NCI-H2196 (cell line): ENCODE results near the gene CARD11.

Experiments used
- DNase-seq: peaks from one replicate; lab custom pipeline; 2025; ENCODE audit not compliant: unreplicated experiment; lab: John Stamatoyannopoulos, UW

The CARD11 gene

GRCh38 chr7:2984091-2984490 lies 59.6 kb downstream of the CARD11 start:
- no peak for DNase-seq

GRCh38 chr7:2983586-2983985 lies 60.1 kb downstream of the CARD11 start:
- DNase-seq, result no peak

DNA sequence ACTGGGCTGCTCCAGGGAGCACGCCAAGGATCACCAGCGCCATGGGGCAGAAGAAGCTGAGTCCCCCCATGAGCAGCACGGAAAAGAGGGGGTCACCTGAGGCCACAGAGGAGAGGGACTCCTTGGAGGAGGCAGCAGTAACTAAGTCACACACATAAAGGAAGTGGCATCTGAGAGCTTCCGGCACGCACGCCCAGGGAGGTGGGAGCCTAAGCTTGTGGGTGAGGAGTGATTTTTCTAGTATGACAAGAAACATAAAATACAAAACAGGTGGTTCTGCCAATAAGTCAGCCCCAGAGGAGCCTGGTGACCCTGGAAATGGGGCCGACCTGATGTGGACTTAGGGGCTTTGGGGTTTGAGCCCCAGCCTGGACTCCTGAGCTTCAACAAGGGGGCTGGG lies 60.8 kb downstream of the CARD11 start:
- DNase-seq, result no peak

DNA sequence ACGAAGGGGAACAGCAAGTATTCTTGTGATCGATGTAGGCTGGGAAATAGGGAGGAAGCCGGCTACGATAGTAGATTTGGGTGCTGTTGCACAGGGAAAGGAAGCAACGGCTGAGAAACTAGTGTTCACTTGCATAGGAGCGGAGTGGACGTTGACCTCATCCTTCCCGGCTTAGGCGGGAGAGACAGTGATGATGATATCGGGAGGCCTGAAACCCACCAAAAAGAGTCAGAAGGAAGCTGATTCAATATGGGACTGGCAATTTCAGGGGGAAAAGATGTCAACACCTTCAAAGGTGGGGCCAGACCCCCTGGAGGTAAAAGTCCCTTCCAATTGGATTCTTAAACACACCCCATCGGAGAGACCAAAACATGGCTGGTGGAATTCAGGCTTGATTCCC lies 61.3 kb downstream of the CARD11 start:
- no peak for DNase-seq

DNA sequence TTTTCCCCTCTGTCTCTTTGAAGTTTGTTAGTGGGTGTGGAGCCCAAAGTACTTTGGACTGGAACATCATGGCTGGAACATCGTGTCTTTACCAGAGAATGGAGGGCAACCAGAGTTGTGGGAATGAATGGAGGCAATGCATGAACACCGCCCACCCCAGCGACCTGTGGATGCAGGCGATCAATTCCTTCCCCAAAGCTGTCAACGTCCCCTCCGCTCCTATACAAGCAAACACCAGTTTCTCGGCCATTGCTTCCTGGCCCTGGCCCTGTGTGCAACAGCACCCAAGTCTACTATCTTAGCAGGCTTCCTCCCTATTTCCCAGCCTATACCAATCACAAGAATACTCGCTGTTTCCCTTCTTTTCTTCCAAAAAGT lies 62.6 kb downstream of the CARD11 start:
- DNase-seq, result no peak

- no peak for DNase-seq
Measured at GRCh38 chr7:2980401-2981102, 63.1 kb downstream of the CARD11 start.

GRCh38 chr7:2979951-2980350 lies 63.7 kb downstream of the CARD11 start:
- no peak for DNase-seq

DNA sequence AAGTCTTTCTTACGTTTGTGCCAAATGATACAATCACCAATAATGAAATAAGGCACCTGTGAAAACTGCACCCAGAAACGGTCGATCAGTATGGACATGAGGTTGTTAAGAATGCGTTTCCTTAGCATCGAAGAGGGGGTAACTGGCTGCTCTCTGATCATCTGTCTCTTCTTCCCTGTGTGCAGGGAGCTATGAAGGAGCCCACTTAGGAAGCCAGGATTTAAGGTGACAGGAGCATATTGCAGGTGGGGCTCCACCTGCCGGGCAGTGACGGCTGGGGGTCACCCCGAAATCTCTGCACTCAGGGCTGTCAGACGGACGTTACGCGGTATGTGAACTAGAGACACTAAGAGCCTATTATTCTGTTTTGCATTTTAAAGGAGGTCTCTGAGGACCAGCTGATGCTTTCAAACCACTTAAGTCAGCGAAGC lies 64.5 kb downstream of the CARD11 start:
- DNase-seq, result no peak

DNA sequence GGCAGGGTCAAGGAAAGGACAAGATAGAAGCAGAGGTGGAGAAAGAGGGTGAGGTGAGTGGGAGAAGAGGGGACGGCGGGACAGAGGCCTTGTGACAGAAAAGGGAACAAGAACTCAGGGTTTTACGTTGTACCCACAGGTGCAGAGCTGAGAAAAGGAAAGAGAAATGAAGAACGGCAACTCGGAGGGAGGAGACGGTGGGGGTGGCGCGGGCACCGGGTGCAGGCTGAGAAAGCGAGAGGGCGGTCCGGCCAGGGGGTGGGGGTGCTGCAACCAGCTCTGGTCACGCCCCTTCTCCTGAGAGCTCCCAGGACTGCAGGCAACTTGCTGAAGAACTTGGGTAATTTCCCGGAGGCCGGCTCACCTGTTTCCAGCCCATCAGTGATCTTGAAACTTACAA lies 65.3 kb downstream of the CARD11 start:
- no peak for DNase-seq

DNA sequence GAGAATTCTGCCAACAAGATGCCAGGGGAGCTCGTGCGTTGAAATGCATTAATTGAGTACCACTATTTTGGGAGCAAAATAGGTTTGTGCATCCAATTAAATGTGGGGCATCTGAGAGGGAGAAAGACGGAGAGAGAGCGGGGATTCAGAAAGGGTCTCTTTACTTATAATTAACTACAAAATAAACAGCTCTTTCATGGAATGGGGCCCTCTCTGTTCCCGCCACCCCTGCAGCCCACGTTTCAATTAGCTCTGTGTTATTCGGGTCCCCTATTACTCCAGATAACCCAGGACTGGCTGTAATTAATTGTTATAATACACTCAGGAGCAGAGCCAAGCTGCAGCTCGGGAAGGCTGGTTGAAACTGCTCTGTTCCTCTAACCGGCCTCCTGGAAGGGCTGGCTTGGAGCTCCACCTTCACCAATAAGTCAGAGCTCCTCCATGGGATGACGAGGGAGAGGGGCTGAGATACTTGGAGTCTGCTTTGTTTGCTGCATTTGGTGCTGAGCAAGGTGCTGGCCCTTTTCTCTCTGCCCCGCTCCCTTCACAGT lies 67.8 kb downstream of the CARD11 start:
- no peak for DNase-seq

DNA sequence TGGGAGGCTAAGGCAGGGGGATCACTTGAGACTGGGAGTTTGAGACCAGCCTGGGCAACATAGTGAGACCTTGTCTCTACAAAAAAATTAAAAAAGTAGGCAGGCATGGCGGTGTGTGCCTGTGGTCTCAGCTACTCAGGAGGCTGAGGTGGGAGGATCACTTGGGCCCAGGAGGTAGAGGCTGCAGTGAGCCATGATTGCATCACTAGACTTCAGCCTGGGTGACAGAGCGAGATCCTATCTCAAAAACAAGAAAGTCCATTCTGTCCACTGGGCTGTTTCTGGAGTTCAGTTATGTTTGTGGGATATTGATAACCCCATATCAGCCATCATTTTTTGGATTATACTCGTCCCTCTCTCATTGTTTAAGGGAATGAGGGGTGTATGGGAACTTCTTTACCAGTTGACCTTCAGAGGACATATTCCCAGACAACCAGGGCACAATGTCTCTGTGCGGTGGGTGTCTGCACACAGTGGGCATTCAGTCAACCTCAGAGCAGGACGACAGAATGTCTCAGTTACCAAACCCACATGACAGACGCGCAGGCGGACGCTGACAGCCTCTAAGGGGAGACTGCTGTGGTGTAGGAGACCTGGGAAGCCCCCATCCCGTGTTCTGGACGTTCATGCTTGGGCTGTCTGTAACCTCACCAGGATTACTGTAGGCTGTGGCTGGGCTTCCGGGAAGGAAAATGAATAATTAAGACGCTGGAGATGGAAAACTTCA lies 69.4 kb downstream of the CARD11 start:
- DNase-seq, result no peak

DNA sequence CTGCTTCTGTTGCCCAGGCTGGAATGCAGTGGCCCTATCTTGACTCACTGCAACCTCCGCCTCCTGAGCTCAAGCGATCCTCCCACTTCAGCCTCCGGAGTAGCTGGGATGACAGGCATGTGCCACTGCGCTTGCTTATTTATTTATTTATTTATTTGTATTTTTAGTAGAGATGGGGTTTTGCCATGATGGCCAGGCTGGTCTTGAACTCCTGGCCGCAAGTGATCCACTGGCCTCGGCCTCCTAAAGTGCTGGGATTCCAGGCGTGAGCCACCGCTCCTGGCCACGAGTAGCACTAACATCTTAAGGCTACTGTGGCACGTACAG lies 70.9 kb downstream of the CARD11 start:
- no peak for DNase-seq

DNA sequence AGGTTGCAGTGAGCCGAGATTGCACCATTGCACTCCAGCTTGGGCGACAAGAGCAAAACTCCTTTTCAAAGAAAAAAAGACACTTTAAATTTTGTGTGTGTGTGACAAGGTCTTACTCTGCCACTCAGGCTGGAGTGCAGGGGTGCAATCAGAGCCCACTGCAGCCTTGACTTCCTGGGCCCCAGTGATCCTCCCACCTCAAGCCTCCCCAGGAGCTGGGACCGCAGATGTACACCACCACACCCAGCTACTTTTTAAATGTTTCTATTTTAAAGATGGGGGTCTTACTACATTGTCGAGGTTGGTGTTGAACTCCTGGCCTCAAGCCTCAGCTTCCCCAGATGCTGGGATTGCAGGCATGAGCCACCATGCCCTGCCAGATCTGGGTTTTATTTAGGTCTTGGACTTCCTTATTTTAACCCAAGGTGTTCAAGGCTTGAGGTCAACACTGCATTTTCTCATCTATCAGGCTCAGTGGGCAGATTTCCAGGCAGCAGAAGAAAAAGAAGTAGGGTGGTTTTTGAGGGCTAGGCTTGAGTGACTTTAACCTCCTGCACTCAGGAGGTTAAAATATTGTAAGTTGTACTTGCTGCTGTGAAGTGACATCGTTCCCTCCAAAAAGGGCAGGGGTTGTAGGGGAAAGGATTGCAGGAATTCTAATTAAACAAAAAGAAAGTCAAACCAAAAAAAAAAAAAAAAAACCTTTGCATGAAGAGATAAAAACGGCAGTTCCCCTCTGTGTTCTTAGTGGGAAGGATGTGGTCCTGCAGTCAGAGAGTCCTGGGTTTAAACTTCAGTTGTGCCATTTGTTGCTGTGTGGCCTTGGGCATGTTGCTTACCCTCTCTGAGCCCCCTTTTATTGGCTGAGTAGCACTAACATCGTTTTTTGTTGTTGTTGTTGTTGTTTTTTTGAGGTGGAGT lies 71.5 kb downstream of the CARD11 start:
- no peak for DNase-seq

- DNase-seq, result no peak
Measured at GRCh38 chr7:2970861-2971260, 72.8 kb downstream of the CARD11 start.

DNA sequence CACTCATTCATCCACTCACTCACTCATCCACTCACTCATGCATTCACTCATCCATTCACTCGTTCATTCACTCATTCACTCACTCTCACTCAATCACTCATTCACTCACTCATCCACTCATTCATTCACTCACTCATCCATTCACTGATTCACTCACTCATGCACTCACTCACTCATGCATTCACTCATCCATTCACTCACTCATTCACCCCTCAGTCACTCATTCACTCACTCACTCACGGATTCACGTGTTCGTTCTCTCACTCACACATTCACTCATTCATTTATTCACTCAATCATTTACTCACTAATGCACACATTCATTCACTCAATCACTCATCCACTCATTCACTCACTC lies 73.4 kb downstream of the CARD11 start:
- DNase-seq, result no peak

DNA sequence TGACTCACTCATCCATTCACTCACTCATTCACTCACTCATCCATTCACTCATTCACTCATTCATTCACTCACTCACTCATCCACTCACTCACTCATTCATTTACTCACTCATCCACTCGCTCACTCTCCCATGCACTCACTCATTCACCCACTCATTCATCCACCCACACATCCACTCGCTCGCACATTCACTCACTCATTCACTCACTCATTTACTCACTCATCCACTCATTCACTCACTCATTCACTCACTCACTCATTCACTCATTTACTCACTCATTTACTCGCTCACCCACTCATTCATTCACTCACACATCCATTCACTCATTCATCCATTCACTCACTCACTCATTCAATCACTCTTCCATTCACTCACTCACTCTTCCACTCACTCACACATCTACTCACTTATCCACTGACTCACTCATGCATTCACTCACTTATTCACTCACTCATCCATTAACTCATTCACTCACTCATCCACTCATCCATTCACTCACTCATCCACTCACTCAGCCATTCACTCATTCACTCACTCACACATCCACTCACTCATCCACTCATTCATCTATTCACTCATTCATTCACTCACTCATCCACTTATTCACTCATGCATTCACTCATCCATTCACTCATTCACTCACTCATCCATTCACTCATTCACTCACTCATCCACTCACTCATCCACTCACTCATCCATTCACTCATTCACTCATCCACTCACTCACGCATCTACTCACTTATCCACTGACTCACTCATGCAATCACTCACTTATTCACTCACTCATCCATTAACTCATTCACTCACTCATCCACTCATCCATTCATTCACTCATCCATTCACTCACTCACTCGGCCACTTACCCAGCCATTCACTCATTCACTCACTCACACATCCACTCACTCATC lies 74.0 kb downstream of the CARD11 start:
- DNase-seq, result no peak

DNA sequence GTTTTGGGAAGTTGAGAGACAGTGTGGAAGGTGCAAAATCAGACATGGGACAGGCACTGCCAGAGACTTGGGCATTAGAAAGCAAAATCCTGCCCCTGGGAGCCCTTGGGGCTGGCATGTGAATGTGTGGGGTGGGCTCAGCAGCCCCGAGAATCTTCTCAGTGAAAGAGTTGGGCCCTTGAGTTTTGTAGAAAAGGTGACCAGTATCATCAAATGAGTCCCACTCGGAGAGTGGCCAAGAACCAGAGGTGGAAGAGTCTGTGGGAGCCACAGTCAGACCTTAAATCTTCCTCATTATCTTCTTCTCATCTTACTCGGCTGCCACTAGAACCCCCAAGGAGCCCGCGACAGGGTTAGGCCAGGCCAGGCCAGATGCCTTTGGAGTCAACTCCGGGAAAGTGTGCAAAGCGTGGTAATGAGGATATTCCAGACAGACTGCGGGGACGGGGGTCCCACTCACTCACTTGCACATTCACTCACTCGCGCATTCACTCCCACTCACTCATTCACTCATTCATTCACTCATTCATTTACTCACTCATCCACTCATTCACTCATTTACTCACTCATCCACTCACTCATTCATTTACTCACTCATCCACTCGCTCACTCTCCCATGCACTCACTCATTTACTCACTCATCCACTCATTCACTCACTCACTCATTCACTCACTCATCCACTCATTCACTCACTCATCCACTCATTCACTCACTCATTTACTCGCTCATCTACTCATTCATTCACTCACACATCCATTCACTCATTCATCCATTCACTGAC lies 74.9 kb downstream of the CARD11 start:
- DNase-seq, result no peak

DNA sequence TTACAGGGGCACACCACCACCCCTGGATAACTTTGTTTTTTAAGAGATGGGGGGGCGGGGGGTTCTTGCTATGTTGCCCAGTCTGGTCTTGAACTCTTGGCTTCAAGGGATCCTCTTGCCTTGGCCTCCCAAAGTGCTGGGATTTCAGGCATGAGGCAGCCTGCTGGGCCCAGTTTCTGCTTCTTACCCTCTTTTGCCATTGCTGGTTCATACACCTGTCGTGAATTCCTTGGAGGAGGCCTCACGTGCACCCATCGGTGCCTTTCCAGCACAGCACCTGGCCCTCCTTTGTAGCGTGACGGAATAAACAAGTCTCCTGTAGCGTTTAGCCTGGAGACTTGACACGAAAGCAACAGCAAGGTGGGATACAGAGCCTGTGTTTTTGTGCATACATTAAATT lies 75.5 kb downstream of the CARD11 start:
- DNase-seq, result no peak

GRCh38 chr7:2967705-2968104 lies 76.0 kb downstream of the CARD11 start:
- no peak for DNase-seq

GRCh38 chr7:2967253-2967652 lies 76.4 kb downstream of the CARD11 start:
- no peak for DNase-seq
